Stimulated activated CD4-positive, alpha-beta T cell treated with anti-CD3 and anti-CD28 coated beads, Interleukin-2, amount 100 ng/mL, for 24 hours (primary cell): ENCODE results near the gene KRTAP3-2.
"Not testable (repeated sequence)": the region's sequence is repeated elsewhere in the genome, so short reads cannot be mapped to it uniquely, and the experiment has no call there.

Experiments
- DNase-seq, 2 donors: peaks; one replicate each; pipeline ENCODE4 v3.0.0-alpha.2; 2020

The KRTAP3-2 gene

GRCh38 chr17:40999563-40999962, at the start of gene KRTAP3-2:
Gene KRTAP3-2, minus strand, starts transcription at chr17:40999906. Its CDS starts 53 bp downstream, at chr17:40999853.
- not testable (repeated sequence) for DNase-seq

GRCh38 chr17:41049110-41049509, 49.4 kb upstream of the KRTAP3-2 start:
- no peak for DNase-seq

GRCh38 chr17:41048441-41048840, 48.7 kb upstream of the KRTAP3-2 start:
- DNase-seq = no peak

- DNase-seq = not testable (repeated sequence)
Observed at GRCh38 chr17:41046735-41047465, 47.2 kb upstream of the KRTAP3-2 start, which contains the start of gene KRTAP2-1. Gene KRTAP2-1, minus strand, starts transcription at chr17:41047316. Its CDS starts 49 bp downstream, at chr17:41047267.

GRCh38 chr17:41042953-41043352, 43.2 kb upstream of the KRTAP3-2 start:
- DNase-seq = no peak

GRCh38 chr17:41040783-41041571, 41.3 kb upstream of the KRTAP3-2 start, which contains the start of gene KRTAP1-1:
Gene KRTAP1-1, minus strand, starts transcription at chr17:41041450. Its CDS starts 53 bp downstream, at chr17:41041397.
- not testable (repeated sequence) for DNase-seq

GRCh38 chr17:41037853-41038350, 38.2 kb upstream of the KRTAP3-2 start:
- no peak for DNase-seq

GRCh38 chr17:41034346-41034935, 34.7 kb upstream of the KRTAP3-2 start, which contains the start of gene KRTAP1-3:
Gene KRTAP1-3, minus strand, starts transcription at chr17:41034874. Its CDS starts 53 bp downstream, at chr17:41034821.
- not testable (repeated sequence) for DNase-seq

- DNase-seq = no peak
Observed at GRCh38 chr17:41029633-41030245, 30.0 kb upstream of the KRTAP3-2 start, which contains the start of gene KRTAP1-4. Gene KRTAP1-4, minus strand, starts transcription at chr17:41030195. Its CDS starts 117 bp downstream, at chr17:41030078.

- DNase-seq = no peak
Observed at GRCh38 chr17:41026715-41027471, 27.2 kb upstream of the KRTAP3-2 start, which contains the start of gene KRTAP1-5. Gene KRTAP1-5, minus strand, starts transcription at chr17:41027208. Its CDS starts 53 bp downstream, at chr17:41027155.

GRCh38 chr17:41024697-41025096, 25.0 kb upstream of the KRTAP3-2 start:
- DNase-seq = no peak

GRCh38 chr17:41020336-41020735, 20.6 kb upstream of the KRTAP3-2 start:
- DNase-seq = no peak

GRCh38 chr17:41019415-41019814, 19.7 kb upstream of the KRTAP3-2 start:
- no peak for DNase-seq

GRCh38 chr17:41018541-41018940, 18.8 kb upstream of the KRTAP3-2 start:
- no peak for DNase-seq

GRCh38 chr17:41016578-41017215, 17.0 kb upstream of the KRTAP3-2 start:
- no peak for DNase-seq

- no peak for DNase-seq
Observed at GRCh38 chr17:41015454-41015853, 15.7 kb upstream of the KRTAP3-2 start.

GRCh38 chr17:41013606-41014005, 13.9 kb upstream of the KRTAP3-2 start:
- DNase-seq = no peak

GRCh38 chr17:41013181-41013580, 13.5 kb upstream of the KRTAP3-2 start:
- DNase-seq = no peak

GRCh38 chr17:41012326-41013120, 12.8 kb upstream of the KRTAP3-2 start:
- no peak for DNase-seq

GRCh38 chr17:41010441-41010840, 10.7 kb upstream of the KRTAP3-2 start:
- DNase-seq = no peak
